ENCODE data around the gene MED27.
"Not testable (repeated sequence)": the region's sequence is repeated elsewhere in the genome, so short reads cannot be mapped to it uniquely, and the experiment has no call there.

Gene MED27

DNA sequence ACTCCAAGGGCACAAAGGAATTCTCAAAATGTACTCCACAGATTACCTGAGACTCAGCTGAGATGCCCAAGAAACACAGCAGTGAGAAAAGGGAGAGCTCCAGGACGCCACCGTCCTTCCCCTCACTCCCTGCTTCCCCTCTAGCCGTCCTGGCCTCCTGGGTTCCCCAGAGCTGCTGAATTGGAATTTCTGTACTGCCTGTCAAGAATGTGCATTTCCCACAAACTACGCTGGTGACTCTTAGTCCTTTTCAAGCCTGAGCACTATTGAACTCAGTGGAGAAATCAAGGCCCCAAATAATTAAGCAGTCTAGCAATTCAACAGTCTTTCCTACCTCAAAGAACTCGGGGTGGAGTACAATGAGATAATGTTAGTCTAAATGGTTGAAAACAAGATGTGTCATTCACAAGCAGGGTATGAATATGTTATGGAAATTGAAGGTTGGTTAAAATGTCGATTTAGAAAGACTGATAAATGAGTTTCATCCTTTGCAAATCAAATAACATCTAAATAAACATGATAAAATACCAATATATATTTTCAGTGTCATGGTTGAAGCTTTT lies 153.2 kb downstream of the MED27 start:
- DNase-seq (ENCODE audit: low read depth, low spot score) = no peak

DNA sequence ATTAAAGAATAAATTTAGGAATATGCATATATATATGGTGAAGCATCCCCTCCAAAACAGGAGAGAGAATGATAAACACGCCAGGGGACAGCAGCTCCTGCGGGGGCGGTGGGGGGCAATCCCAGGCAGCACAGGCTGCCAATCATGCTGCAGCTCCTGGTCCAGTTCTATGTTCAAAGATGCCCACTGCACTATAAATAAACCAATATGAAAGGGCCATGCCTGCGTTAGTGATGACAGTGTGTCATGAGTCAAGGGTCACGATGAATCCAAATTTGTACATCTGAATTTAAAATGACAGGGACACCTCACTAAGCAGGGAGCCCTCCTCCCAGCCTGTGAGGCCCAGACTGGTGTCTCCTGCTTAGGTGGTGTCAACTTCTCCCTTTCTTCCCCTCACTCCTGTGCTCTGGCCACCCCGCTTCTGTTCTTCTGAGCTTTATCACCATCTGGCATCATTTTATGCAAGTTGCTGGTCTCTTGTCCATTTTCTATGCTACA lies 153.9 kb downstream of the MED27 start:
- no peak for DNase-seq (ENCODE audit: low read depth, low spot score)

DNA sequence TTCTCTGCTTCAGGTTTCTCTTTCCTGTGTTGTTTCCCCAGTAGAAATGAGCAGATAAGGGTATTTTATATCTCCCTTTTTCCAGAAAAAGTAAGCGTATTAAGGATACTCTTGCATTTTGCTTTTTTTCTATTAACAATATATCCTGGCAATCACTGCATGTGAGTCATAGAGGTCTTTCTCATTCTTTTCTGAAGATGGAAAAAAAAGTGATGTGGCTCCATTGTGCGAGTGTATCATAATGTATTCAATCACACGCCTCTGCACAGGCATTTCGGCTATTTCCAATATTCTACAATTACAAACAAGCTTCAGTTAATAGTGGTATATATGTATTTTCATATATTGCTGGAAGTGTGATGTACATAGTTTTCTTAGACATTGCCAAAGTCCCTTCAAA lies 155.9 kb downstream of the MED27 start:
- DNase-seq (ENCODE audit: low read depth, low spot score) = no peak

DNA sequence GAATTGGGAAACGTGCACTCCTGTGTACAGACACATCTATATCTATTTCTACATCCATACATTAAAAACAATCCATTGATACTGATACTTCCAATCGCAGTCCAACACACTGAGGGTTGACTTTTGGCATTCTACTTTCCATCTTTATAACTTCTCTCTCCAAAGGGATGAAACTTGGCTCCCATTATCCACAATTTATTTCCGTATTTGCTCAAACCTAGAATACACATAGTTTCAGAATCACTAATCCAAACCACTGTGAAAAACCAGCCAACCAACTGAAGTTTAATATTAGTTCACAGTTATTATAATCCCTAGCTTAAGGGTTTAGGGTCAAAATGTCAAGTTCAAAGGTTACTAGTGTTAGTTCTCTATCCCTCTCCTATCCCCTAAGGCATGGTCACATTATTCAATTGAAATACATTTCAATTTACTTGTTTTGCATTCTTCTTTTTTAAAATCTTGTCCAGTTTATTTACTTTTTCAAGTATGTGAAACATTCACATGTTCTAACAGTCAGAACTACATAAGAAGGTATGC lies 156.5 kb downstream of the MED27 start:
- DNase-seq (ENCODE audit: low read depth, low spot score) = no peak

DNA sequence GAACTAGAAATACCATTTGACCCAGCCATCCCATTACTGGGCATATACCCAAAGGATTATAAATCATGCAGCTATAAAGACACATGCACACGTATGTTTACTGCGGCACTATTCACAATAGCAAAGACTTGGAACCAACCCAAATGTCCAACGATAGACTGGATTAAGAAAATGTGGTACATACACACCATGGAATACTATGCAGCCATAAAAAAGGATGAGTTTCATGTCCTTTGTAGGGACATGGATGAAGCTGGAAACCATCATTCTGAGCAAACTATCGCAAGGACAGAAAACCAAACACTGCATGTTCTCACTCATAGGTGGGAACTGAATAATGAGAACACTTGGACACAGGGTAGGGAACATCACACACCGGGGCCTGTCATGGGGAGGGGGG lies 158.0 kb downstream of the MED27 start:
- DNase-seq (ENCODE audit: low read depth, low spot score) = not testable (repeated sequence)

DNA sequence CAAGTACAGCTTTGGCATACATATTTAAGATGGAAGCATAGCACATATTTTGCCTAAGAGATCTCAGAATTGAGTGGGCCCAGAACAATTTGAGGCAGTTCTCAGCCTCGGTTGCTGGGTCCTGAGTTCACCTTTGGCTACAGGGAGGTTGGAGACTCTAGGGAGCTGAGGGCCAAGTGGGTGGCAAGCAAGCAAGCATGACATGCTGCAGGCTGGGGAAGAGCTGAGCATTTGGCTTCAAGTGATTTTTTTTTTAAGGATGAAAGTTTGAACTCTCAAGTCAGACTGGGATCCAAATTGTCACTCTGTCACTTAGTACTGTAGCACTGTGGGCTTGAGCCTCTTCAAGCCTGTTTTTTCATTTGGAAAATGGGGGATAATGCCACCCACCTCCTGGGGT lies 160.5 kb downstream of the MED27 start:
- DNase-seq (ENCODE audit: low read depth, low spot score) = no peak

DNA sequence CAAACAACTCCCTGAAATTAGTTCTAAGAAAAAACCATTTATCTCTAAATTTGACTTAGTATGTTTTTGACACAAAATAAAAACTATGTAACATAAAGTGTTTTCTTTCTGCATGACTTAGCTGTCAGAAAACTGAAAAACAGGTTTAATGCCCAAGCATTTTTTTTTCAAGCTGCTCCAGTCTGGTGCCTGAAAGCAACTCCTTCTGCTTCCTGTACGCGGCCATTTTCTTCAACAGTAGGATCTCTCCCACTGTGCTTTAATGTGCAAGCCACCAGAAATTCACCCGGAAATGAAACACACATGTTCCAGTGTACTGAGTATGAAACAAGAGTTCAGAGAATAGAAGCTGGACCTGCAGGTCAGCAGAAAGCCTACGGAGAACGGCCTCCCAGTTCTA lies 161.2 kb downstream of the MED27 start:
- no peak for DNase-seq (ENCODE audit: low read depth, low spot score)

DNA sequence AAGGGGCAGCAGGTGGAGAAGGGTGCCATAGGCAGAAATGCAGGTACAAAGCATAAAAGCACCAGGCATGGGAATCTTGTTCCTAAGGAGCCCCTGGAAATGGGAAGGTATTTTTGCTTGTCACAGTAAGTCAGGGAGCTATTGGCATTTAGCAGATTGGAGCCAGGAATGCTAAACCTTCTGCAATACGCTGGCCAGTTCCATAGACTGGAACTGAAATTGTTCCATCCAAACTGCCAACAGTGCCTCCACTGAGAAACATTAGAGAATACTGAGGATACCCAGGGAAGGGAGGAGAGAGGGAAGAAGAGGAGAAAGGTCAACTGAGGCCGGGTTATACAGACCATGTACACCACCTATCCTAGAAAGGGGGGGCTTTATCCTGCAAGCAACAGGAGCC lies 162.7 kb downstream of the MED27 start:
- DNase-seq (ENCODE audit: low read depth, low spot score) = no peak

DNA sequence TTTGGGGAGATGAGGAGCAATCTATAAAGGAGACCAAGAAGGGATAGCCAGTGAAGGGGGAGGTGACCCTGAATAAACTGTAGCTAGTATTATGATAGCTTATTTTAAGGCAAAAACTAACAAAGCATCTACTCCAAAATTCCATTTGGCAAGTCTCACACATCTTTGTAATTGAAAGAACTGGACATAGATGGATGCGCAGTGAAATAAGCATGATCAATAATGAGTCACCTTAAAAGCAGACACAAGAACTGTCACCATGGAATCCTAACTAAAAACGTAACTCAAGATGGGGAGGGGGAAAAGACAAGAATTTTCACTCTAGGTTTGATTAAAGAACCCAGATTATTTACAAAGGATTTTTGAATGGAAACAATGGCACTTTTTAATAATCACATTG lies 164.5 kb downstream of the MED27 start:
- no peak for DNase-seq (ENCODE audit: low read depth, low spot score)

DNA sequence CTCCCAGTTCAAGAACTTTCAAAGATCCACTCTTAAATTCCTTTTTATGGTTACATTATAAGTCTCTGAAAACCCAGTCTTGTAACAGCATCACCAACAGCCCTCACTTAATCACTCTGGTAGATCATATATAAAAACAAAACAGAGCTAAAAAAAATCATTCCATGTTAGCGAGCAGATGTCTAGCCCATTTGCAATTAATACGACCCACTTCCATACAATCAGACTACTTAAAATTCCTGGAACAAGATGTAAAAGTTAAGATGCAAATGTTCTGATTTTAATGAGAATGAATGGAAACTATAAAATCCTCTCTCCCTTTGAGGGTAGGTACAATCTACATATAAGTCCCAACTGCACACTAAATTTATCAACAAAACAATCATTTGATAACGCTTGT lies 167.0 kb downstream of the MED27 start:
- DNase-seq (ENCODE audit: low read depth, low spot score) = no peak

DNA sequence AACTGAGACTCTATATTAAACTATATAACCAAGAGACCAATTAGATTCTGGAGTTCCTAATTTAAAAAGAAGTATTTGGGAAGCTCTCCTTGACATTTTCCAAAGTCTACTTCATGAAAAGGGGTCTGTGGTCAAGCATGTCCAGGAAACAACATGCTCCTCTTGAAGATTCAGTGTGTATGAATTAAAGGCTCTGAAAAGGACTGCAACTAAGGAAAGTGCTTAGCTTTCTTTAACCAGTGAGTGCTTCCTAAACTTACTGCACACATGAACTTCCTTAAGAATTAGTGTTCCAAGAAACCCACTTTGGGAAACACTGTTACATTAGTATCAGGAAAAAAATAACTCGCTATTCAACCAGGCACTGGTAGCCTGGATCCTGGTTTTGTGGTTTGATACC lies 167.6 kb downstream of the MED27 start:
- no peak for DNase-seq (ENCODE audit: low read depth, low spot score)

DNA sequence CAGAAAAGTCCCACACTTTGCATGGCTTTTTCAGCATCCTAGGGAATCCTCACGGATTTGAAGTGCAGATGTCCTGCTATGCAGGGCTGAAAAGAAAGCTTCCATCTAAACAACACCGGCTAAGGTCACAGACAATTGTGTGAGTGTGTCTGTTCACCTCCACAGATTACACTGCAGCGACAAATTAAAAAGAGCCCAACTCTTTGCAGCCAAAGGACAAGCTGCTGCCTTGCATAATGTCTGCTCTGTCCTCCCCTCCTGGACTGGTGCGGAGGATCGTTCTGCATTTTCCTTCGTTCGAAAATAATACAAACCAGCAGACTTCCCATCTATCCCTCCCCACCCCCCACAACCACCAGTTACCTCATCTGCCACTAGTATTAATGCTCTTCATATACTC lies 169.1 kb downstream of the MED27 start:
- no peak for DNase-seq (ENCODE audit: low read depth, low spot score)

DNA sequence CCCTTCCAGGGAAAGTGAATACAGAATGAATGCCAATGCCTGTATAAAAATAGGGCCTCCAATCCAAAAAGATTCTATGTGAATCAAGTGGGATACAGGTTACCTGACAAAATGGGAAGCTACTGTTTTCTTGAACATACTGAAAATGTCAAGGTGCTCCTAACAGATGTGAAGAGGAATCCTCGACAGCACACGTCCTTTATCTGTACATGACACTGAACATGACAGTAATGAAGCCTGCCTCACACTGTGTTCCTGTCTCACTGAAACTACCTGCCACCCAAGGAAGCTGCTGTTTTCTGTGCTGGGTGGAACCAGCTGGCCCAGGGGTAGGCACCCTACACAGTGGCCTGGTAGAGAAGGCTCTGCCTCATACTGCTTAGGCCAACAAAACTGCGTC lies 174.5 kb downstream of the MED27 start:
- DNase-seq (ENCODE audit: low read depth, low spot score) = no peak

DNA sequence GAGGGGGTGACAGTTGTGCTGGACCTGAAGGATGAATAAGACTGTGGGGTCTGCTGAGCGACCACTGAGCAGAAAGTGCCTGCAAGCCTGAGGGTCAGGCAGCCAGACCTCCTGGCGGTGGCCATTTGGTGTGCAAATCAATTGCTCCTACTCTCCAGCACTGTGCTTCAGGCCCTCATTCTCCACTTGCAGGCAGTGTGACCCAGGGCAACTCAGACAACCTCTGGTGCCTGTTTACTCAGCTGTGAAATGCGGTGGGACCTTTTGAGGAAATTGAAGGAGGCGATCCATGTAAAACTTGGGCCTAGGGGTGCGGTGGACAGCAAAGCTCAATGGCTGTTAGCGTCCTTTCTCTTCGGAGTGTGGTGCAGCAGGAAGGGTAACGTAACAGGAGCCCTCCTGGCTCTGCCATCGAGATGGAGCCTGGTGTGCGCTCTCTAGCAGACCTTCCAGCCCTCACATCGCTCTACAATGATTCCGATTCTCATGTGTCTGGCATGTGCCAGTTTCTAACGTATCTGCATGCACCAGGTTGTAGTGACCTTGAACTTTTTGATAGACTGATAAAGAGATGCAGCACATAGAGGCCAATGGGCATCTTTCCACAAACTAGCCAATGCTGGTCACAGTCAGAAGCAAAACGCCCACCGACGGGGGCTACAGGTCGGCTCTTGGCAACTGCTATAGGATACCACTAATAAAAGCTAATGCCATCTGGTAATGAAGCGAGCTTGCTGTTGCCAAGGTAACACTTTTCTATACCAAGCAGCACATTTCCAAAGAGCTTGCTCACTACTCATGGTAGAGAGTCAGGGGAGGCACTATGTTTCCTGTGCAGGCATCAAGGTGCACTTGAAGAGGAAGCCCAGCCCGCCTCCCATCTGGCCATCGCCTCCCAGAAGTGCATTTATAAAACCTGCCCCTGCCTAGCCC lies 180.1 kb downstream of the MED27 start:
- no peak for DNase-seq (ENCODE audit: low read depth, low spot score)

DNA sequence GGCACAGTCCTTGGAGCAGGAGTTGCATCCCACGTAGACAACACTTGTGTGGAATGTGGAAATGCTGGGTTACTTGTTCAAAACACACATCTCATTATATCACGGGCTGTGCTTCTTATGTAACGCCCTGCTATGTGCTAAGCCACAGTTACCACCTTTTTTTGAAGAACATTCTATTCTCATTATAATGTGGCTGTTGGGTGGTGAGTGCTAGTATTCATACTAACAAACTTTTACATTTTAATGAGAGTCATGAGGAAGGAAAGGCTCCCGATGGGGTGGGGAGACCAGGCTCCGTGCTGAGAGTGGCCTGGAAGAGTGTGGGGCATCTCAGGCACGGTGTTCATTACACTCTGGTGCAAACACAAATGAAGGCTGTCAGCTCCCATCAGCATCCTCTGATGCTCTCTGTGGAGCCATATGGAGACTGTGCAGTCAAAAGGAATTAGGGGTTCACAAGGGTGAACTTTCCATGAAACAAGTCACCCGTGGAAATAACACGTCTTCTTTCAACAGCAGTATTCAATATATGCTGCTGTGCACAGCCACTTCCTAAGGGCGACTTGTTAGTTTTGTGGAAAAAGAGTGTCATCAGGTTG lies 186.7 kb downstream of the MED27 start:
- DNase-seq (ENCODE audit: low read depth, low spot score) = no peak

DNA sequence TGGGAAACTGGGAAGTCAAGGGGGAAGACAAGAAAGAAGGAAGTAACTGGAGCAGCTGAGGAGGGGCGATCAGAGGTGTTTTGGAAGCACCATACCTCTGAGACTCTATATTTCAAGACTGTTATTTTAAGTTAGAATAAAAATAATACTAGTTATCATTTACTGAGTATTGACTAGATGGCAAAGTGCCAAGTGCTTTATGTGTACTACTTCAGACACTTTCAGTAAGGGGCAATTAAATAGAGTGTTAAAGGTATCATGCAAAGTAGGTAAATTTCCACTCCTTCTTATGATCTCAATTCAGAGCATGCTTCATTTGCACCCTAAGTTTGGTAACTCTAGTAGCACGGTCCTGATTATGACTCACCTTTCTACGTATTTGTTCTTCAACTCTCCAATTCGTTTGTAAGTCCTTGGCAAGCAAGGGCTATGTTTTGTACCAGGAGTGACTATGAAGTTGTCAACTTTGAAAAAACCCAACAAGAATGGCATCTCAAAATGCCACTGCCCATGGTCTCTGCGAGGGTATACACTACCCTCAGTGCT lies 187.4 kb downstream of the MED27 start:
- DNase-seq (ENCODE audit: low read depth, low spot score) = no peak

DNA sequence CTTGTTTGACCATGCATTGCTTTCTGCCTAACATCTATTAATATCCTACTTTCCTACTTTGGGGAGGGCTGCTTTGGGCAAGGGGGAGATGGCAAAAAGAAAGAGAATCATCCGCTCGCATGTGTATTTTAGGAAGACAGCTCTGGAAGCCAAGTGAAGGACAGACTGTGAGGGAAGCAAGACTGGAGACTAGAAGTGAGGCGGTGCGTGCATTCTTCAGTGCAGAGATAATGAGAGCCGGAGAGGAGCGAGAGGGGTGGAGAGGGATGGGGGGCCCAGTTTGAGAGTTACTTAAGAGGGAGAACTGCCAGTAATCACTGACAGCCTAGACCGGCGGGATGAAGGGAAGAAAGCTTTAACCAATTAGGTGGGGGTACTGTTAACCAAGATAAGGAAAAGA lies 188.1 kb downstream of the MED27 start:
- no peak for DNase-seq (ENCODE audit: low read depth, low spot score)

DNA sequence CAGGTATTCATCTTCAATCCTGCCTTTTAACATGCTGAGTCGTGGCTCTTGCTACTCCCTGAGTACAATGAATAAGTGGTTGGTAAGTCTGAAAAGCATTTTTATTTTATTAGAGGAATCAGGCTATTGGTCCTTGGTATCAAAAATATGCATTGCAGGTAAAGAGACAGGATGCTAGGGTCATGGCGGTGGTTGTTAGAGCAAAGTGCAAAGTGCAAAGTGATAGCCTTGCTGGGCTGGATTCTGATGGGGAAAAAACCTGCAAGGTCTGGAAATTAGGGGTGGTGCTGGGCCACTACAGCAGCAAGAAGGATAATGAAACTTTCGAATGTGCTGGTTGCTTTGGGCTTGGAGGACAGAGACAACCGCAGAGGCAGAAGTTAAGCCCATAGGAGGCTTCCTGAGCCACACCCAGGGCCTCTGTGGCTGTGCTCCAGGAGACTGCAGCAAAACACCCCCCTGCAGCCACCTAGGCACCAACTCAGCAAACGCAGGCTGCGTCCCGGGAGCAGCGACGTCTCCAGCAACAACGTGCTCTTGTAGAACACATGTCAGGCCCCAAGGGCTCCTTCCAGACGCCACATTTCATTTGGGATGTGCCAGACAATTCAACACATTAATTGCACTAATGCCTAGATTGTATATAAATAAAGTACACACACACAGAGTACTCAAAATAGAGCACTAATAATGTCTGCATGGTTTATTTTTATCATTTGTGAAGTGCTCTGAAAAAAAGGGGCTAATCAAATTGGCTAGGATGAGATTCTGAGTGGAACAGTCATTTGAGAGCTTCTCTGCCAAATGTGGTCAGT lies 190.0 kb downstream of the MED27 start:
- DNase-seq (ENCODE audit: low read depth, low spot score) = no peak

DNA sequence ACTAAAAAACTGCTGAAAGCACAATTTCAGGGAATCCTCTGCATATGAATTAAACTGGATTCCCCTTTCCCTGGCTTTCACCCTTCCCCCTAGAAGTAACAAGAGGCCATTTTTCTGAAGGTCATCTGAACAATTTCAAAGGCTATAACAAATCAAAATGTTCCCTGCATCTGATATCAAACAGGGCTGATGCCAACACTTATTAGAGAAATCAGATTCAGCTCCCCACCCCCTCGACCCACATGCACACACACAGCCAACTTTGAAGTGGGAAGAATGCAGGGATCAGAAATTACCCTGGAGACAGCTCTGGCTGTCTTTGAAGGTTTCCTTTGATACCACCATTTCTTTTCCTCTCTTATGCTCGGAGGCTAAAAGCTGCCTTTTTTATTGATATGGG lies 190.7 kb downstream of the MED27 start:
- DNase-seq (ENCODE audit: low read depth, low spot score) = no peak

DNA sequence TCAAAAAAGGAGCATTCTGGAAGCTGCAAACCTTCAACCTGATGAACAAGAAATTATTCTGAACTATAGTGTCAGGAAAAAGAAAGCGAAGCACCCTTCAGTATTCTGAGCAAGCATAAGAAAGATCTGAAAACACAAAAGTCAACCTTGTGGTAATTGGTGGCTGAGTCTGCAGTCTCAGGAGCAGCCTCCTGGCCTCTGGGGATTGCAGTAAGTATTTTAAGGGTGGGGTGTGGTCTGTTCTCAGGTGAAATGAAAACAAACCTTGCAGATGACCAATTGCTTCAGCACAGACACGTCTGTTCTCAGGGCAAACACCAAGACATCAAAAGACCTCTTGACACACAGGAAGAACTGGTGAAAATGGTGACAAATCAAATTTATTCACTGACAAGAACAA lies 192.0 kb downstream of the MED27 start:
- DNase-seq (ENCODE audit: low read depth, low spot score) = no peak

DNA sequence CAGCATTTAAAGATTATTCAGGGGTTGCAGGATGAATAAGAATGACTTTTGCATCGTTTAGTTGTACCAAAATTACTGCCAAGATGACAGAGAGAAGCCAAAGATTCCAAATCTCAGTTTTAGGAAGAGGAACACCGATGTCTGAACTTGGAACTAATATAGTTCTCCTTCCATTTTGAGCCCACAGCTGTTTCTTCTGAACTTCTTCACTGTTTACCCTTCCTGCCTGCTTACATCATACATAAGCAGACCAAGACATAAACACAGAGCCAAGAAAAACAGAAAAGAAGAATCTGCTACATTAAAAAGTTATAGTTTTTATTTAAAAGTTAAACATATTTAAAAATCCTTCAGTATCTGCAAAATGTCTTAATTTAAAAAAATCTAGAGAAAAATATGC lies 192.8 kb downstream of the MED27 start:
- no peak for DNase-seq (ENCODE audit: low read depth, low spot score)

Measured in activated naive CD8-positive, alpha-beta T cell treated with anti-CD3 and anti-CD28 coated beads, Interleukin-2, amount 50 U/mL, for 16 hours (primary cell).